OCI-LY3 (cell line): ENCODE data around the gene NYNRIN.

Experiments used
- CTCF ChIP-seq: fragments of 200-600, 300-600 bp; sonication (generic); IDR thresholded peaks from 2 replicates; pipeline ENCODE4 v1.5.1; 2014; ENCODE audit warnings: antibody characterized with exemption, low read length, low read depth
- EZH2phosphoT487 ChIP-seq: fragments of 200-600 bp; shearing (Covaris generic); IDR thresholded peaks from 2 replicates; pipeline ENCODE4 v1.6.1; 2018; ENCODE audit warnings: antibody characterized with exemption, mixed run types, low read depth

DNA sequence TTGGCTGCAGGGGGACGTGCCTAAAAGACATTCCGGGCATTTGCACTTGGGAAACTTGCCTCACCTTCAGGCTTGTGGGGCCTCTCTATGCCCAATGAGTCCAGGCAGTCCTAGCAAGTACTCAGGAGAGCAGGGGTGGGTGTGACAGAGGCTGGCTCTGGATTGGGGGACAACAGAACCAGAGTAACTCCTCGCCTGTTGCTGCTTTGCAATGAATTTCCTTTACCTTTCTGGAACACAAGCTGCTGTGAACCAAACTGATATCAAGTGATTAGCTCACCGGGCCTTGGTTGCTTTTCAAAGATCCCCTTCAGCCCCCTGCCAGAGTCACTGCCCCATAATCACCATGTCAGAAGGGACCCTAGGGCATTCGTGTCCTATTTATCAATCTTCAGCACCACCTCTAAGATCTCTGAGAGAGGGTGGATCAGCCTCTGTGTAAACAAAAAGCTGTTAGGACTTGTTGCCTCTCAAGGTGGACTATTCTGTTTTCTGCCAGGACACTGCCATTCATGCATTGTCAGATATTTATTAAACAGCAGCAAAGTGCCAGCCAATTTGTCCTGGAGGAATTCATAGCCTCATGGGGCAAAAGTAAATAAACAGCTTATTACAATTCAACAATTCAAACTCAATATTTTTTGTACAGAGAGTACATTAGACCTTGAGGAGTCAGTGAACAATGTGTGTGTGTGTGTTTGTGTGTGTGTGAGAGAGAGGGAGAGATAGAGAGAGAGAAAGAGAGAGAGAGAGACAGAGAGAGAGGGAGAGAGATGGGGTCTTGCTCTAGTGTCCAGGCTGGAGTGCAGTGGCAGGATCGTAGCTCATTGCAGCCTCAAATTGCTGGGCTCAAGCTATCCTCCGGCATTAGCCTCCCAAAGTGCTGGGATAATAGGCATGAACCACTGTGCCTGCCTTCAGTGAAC lies 19.6 kb upstream of the NYNRIN start:
- TF ChIP-seq CTCF (no peak), EZH2phosphoT487 (no peak)
